ENCODE results near the gene PPP6R1. TPM values are rescaled to one million over a fixed set of nuclear protein-coding genes. Genes with fewer than 3 reads are reported as not detected.

Gene PPP6R1
- total RNA-seq, 1 experiment from 2014 or later: 134 TPM

DNA sequence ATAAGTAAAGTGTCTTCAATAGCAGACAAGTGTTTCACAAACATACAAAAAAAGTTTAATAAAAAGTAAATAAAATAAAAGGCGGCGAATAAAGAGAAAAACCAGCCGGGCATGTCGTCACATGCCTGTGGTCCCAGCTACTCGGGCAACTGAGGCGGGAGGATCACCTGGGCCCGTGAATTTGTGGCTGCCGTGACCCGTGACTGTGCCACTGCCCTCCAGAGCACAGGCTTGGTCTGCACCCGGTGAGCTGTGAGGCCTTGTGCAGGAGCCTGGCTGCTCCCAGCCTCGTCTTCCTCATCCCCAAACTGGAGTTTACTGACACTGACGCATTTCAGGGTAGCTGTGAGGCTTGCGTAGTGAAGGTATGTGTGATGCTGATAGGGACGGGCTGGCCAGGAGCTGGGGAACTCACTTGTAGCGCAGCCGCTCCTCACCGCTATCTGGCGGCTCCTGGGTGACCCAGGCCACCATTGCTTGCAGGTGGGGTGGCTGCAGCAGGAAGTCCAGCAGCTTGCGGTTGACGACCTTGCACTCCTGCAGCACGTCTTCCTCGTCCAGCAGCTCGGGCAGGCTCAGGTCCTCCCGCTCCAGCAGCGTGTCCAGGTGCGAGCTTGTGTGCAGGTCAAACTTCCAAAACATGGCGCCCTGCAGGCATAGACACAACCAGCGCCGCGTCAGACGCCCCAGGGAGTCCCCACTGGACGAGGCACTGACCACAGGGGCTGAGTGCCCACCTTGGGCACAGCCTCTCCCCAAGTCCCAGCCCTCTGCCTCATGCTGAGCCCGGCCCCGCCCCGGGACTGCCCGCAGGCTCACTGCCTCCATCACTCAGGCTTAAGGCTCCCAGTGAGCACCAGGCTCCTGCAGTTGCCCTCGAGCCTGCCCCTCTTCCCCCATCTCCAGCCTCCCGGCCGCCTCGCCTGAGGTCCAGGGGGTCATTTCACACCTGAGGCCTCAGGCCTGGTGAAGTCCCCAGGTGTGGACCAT, 12.1 kb downstream of the PPP6R1 start:
- no peak for DNase-seq
- H3K4me1 ChIP-seq (ENCODE audit: low read length): peaks cover 6% of the 10 kb centered on the region
- no peaks in the 10 kb centered on the region for H3K9me3 ChIP-seq (ENCODE audit: low read length)
- no peaks in the 10 kb centered on the region for H3K9me2 ChIP-seq (replicated peaks; ENCODE audit: insufficient read depth, low read length)
- H3K4me3 ChIP-seq (ENCODE audit: low read length): no peak overlapping the region
- peaks cover 89% of the 10 kb centered on the region for H4K20me1 ChIP-seq (ENCODE audit: insufficient read depth, low read depth, low read length)
- H3K27ac ChIP-seq (ENCODE audit: low read length): no peak overlapping the region
- H3K9ac ChIP-seq (ENCODE audit: low read length): no peak overlapping the region
- no peak overlapping the region for H2AFZ ChIP-seq (ENCODE audit: low read length)
- H3K27me3 ChIP-seq (ENCODE audit: low read length): no peaks in the 10 kb centered on the region
- no peak overlapping the region for H3K4me2 ChIP-seq (ENCODE audit: low read depth, low read length, poor library complexity, severe bottlenecking)
- peaks cover 91% of the 10 kb centered on the region for H3K79me2 ChIP-seq (ENCODE audit: low read length)
- peaks cover 51% of the 10 kb centered on the region for H3K36me3 ChIP-seq (ENCODE audit: insufficient read depth, low read length)

DNA sequence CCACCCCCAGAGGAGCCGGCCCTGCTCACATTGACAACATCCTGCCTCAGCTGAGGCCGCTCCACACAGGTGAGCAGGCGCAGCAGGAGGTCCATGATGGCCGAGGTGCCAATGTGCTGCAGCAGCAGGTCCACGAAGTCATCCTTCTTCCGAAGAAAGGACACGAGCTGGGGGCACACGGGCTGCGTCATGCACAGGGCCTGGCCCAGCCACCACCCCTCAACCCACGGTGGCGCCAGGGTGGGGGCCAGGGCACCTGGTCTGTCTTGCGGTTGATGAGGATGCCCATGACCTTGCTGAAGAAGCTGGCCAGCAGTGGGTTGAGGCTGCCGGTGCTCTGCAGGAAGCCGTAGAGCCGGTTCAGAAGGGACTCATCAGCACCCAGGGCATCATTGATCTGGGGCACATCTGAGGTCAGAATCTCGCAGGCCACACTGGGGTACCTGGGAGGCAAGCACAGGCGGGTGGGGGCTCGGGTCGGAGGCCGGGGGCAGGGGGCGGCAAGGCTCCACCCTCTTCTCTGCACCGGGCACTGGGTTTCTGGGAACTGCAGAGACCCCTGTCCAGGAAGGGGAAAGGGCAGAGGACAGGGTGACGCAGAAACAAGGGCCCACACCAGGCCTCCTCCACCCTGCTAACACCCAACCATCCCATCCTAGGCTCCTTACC, 13.4 kb downstream of the PPP6R1 start:
- no peaks in the 10 kb centered on the region for H3K9me2 ChIP-seq (replicated peaks; ENCODE audit: insufficient read depth, low read length)
- H3K27ac ChIP-seq (ENCODE audit: low read length): no peak overlapping the region
- no peaks in the 10 kb centered on the region for H3K4me1 ChIP-seq (ENCODE audit: low read length)
- no peak for DNase-seq
- peaks cover 82% of the 10 kb centered on the region for H4K20me1 ChIP-seq (ENCODE audit: insufficient read depth, low read depth, low read length)
- no peak overlapping the region for H2AFZ ChIP-seq (ENCODE audit: low read length)
- peaks cover 80% of the 10 kb centered on the region for H3K79me2 ChIP-seq (ENCODE audit: low read length)
- H3K4me2 ChIP-seq (ENCODE audit: low read depth, low read length, poor library complexity, severe bottlenecking): no peak overlapping the region
- H3K27me3 ChIP-seq (ENCODE audit: low read length): no peaks in the 10 kb centered on the region
- H3K36me3 ChIP-seq (ENCODE audit: insufficient read depth, low read length): peaks cover 50% of the 10 kb centered on the region
- H3K9ac ChIP-seq (ENCODE audit: low read length): no peak overlapping the region
- H3K4me3 ChIP-seq (ENCODE audit: low read length): no peak overlapping the region
- no peaks in the 10 kb centered on the region for H3K9me3 ChIP-seq (ENCODE audit: low read length)

DNA sequence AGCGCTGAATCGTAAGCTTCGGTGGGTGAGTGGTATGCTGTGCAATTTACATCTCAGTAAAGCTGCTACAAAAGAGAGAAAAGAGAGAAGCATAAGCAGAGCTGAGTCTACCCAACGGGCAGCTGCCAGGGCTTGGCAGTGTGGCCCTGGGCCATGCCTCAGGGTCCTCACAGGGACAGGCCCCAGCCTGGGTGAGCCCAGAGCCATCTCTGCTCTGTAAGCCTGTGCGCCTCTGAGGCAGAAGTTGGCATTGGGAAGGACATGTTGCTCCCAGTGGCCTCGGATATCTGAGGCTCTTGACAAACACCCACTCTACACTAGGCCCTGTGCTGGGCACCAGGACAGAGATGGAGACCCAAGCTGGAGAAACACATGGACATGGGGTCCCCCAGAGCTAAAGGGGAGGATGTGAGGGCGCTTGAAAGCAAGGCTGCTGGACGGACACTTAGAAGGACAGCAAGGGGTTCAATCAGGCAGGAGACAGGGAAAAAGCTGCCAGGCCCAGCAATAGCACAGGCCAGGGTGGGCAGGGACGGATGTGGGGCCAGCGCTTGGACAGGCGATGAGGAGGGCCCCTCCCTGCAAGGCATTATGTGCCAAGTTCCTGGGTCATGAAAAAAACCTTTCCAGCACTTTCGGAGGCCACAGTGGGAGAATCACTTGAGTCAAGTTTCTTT, 14.7 kb downstream of the PPP6R1 start:
- no peak for DNase-seq
- H3K9me2 ChIP-seq (replicated peaks; ENCODE audit: insufficient read depth, low read length): no peaks in the 10 kb centered on the region
- peaks cover 81% of the 10 kb centered on the region for H4K20me1 ChIP-seq (ENCODE audit: insufficient read depth, low read depth, low read length)
- H2AFZ ChIP-seq (ENCODE audit: low read length): no peak overlapping the region
- no peaks in the 10 kb centered on the region for H3K27me3 ChIP-seq (ENCODE audit: low read length)
- H3K4me3 ChIP-seq (ENCODE audit: low read length): no peak overlapping the region
- no peak overlapping the region for H3K27ac ChIP-seq (ENCODE audit: low read length)
- H3K9ac ChIP-seq (ENCODE audit: low read length): no peak overlapping the region
- H3K79me2 ChIP-seq (ENCODE audit: low read length): peaks cover 73% of the 10 kb centered on the region
- no peak overlapping the region for H3K4me2 ChIP-seq (ENCODE audit: low read depth, low read length, poor library complexity, severe bottlenecking)
- H3K9me3 ChIP-seq (ENCODE audit: low read length): no peaks in the 10 kb centered on the region
- no peaks in the 10 kb centered on the region for H3K4me1 ChIP-seq (ENCODE audit: low read length)
- peaks cover 62% of the 10 kb centered on the region for H3K36me3 ChIP-seq (ENCODE audit: insufficient read depth, low read length)

DNA sequence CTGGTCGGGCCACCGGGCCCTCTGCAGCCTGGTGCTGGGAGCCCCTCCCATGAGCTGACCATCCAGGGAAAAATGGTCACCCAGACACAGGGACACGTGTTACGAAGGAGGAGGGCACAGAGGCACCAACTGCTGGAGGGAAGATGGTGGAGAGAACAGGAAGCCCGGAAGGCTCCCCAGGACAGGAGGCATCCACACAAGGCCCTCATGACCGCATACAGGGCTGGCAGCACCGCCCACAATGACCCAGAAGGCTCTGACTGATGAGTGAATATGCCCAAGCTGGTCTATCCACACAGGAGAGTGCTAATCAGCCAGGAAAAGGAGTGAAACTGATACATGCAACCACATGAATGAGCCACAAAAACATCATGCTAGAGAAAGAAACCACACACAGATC, 16.3 kb downstream of the PPP6R1 start:
- Histone ChIP-seq H3K4me1 (ENCODE audit: low read length) (no peaks in the 10 kb centered on the region), H3K9me2 (replicated peaks; ENCODE audit: insufficient read depth, low read length) (no peaks in the 10 kb centered on the region), H3K4me2 (ENCODE audit: low read depth, low read length, poor library complexity, severe bottlenecking) (no peak overlapping the region), H3K36me3 (ENCODE audit: insufficient read depth, low read length) (peaks cover 65% of the 10 kb centered on the region), H3K9me3 (ENCODE audit: low read length) (no peaks in the 10 kb centered on the region), H3K9ac (ENCODE audit: low read length) (no peak overlapping the region), H3K4me3 (ENCODE audit: low read length) (no peak overlapping the region), H3K27ac (ENCODE audit: low read length) (no peak overlapping the region), H4K20me1 (ENCODE audit: insufficient read depth, low read depth, low read length) (peaks cover 68% of the 10 kb centered on the region), H3K79me2 (ENCODE audit: low read length) (peaks cover 59% of the 10 kb centered on the region), H3K27me3 (ENCODE audit: low read length) (no peaks in the 10 kb centered on the region), H2AFZ (ENCODE audit: low read length) (no peak overlapping the region)
- DNase-seq: no peak

DNA sequence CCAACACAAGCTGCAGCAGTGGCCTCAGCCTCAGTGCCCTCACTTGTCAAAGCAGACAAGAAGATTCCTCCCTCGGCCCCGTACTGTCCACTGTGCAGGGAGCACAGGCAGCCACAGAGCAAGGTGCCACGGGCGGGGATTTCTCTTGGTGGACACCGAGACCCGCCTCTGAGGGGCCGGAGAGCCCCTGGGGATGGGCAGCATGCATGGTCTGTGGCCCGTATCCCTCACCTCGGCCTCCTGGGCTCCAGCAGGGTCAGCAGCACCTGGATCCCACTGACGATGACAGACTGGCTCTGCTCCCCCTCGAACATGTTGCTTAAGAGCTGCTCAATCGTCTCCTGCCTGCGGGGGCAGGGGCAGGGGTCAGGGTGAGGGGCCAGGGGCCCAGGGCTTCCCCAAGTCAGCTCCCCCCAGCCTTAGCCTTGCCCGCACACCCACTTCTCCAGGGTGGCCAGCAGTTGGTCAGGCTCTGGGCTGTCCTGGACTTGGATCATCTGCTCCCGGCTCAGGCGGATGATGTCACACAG, 16.8 kb downstream of the PPP6R1 start:
- Histone ChIP-seq H3K9ac (ENCODE audit: low read length) (no peak overlapping the region), H3K4me2 (ENCODE audit: low read depth, low read length, poor library complexity, severe bottlenecking) (no peak overlapping the region), H3K9me2 (replicated peaks; ENCODE audit: insufficient read depth, low read length) (no peaks in the 10 kb centered on the region), H3K79me2 (ENCODE audit: low read length) (peaks cover 57% of the 10 kb centered on the region), H3K36me3 (ENCODE audit: insufficient read depth, low read length) (peaks cover 70% of the 10 kb centered on the region), H3K4me1 (ENCODE audit: low read length) (no peaks in the 10 kb centered on the region), H3K27me3 (ENCODE audit: low read length) (no peaks in the 10 kb centered on the region), H3K27ac (ENCODE audit: low read length) (no peak overlapping the region), H3K9me3 (ENCODE audit: low read length) (no peaks in the 10 kb centered on the region), H3K4me3 (ENCODE audit: low read length) (no peak overlapping the region), H2AFZ (ENCODE audit: low read length) (no peak overlapping the region), H4K20me1 (ENCODE audit: insufficient read depth, low read depth, low read length) (peaks cover 65% of the 10 kb centered on the region)
- DNase-seq: no peak

DNA sequence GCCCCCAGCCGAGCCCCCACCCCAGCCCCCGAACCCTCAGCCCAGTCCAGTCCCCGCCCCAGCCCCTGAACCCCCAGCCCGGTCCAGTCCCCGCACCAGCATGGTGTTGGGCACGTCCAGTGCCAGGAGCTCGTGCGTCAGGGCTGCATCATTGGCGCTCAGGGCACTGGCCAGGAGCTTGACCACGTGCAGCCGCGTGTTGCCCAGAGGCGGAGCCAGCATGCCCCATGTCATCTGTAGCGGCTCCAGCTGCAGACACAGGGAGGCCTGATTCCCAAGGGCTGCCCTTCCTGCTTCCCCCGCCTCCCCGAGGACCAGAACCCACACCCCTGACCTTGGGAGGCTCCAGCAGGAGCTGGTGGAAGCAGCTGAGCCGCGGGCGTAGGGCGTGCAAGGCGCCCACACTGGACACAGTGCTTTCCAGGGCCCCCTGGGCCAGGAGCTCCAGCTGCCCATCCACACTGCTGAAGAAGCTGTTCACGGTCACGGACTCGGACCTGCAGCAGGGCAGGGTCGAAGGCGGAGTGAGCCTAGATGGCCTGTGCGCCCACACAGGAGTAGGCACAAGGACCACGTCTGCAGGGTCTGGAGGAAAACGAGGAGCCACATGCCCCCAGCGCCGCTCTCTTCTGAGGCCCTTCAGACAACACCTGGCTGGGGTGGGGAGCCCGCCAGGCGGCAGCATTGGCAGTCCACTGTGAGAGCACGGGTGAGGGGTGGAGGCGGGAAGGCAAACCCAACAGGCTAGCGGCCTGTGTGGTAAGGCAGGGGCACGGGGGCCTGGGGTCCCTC, 17.5 kb downstream of the PPP6R1 start:
- Histone ChIP-seq H4K20me1 (ENCODE audit: insufficient read depth, low read depth, low read length) (peaks cover 65% of the 10 kb centered on the region), H3K27ac (ENCODE audit: low read length) (no peak overlapping the region), H3K9me2 (replicated peaks; ENCODE audit: insufficient read depth, low read length) (no peaks in the 10 kb centered on the region), H3K36me3 (ENCODE audit: insufficient read depth, low read length) (peaks cover 73% of the 10 kb centered on the region), H3K9me3 (ENCODE audit: low read length) (no peaks in the 10 kb centered on the region), H3K4me1 (ENCODE audit: low read length) (no peaks in the 10 kb centered on the region), H3K79me2 (ENCODE audit: low read length) (peaks cover 58% of the 10 kb centered on the region), H3K27me3 (ENCODE audit: low read length) (no peaks in the 10 kb centered on the region), H3K4me3 (ENCODE audit: low read length) (no peak overlapping the region), H3K4me2 (ENCODE audit: low read depth, low read length, poor library complexity, severe bottlenecking) (no peak overlapping the region), H3K9ac (ENCODE audit: low read length) (no peak overlapping the region), H2AFZ (ENCODE audit: low read length) (no peak overlapping the region)
- no peak for DNase-seq

DNA sequence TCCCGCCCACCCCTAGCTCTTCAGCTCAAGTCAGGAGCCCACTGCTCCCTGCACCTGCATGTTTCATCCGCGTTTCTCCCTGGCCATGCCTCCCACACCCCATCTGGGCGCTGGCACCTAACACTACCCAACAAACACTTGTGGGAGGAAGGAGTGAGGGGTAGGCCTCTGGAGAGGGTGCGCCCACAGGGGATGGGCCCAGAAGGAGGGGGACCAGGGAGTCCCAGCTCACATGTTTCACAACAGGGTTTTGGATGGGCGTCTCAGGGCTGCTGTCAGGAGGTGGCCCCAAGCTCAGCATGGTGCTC, 18.1 kb downstream of the PPP6R1 start:
- Histone ChIP-seq H3K9ac (ENCODE audit: low read length) (no peak overlapping the region), H3K4me2 (ENCODE audit: low read depth, low read length, poor library complexity, severe bottlenecking) (no peak overlapping the region), H3K36me3 (ENCODE audit: insufficient read depth, low read length) (peaks cover 73% of the 10 kb centered on the region), H3K27ac (ENCODE audit: low read length) (no peak overlapping the region), H3K9me3 (ENCODE audit: low read length) (no peaks in the 10 kb centered on the region), H3K27me3 (ENCODE audit: low read length) (no peaks in the 10 kb centered on the region), H4K20me1 (ENCODE audit: insufficient read depth, low read depth, low read length) (peaks cover 66% of the 10 kb centered on the region), H3K79me2 (ENCODE audit: low read length) (peaks cover 57% of the 10 kb centered on the region), H3K4me3 (ENCODE audit: low read length) (no peak overlapping the region), H3K4me1 (ENCODE audit: low read length) (no peaks in the 10 kb centered on the region), H3K9me2 (replicated peaks; ENCODE audit: insufficient read depth, low read length) (no peaks in the 10 kb centered on the region), H2AFZ (ENCODE audit: low read length) (no peak overlapping the region)
- DNase-seq: no peak
